Lung (tissue), 12 donors: ENCODE measurements around the gene SAMD4A. TPM values are rescaled to one million over a fixed set of nuclear protein-coding genes. Genes with fewer than 3 reads are reported as not detected.

ENCODE experiments used
- ATAC-seq: fragments of 200-7000 bp; cut with Tn5 transposase; one replicate; pipeline ENCODE4 v1.9.1; 2020; ENCODE audit warnings: moderate number of reproducible peaks; ENCODE audit not compliant: insufficient read depth, low FRiP score
- DNase-seq, 3 donors: peaks; one replicate each; pipeline ENCODE4 v3.0.0-alpha.2; 2013 to 2017
- H3K27ac ChIP-seq, 2 donors: one replicate each; pipeline ENCODE4 v1.5.1; 2013; ENCODE audit warnings: mild to moderate bottlenecking in 2 of 2, moderate library complexity in 2 of 2, control low read depth in 1 of 2, inconsistent platforms in 1 of 2, low read depth in 1 of 2, low read length in 1 of 2
- H3K27me3 ChIP-seq, 3 donors: one replicate each; pipeline ENCODE4 v1.5.1; 2013; ENCODE audit warnings: low read length in 2 of 3; ENCODE audit not compliant: control insufficient read depth in 3 of 3, insufficient read depth in 3 of 3
- H3K36me3 ChIP-seq, 4 donors: one replicate each; pipeline ENCODE4 v1.5.1; 2013; ENCODE audit warnings: low read length in 4 of 4, mild to moderate bottlenecking in 1 of 4, moderate library complexity in 1 of 4; ENCODE audit not compliant: control insufficient read depth in 4 of 4, insufficient read depth in 4 of 4
- H3K4me1 ChIP-seq, 5 donors: one replicate each; pipeline ENCODE4 v1.5.1; 2013; ENCODE audit warnings: low read length in 5 of 5, mild to moderate bottlenecking in 2 of 5, moderate library complexity in 1 of 5; ENCODE audit not compliant: control insufficient read depth in 5 of 5, insufficient read depth in 5 of 5
- H3K4me3 ChIP-seq: one replicate; pipeline ENCODE4 v1.5.1; 2013; ENCODE audit warnings: mild to moderate bottlenecking, control low read depth, moderate library complexity
- H3K9ac ChIP-seq, 2 donors: one replicate each; pipeline ENCODE4 v1.5.1; 2013; ENCODE audit warnings: low read length in 2 of 2, control low read depth in 1 of 2; ENCODE audit not compliant: insufficient read depth in 1 of 2
- H3K9me3 ChIP-seq, 4 donors: one replicate each; pipeline ENCODE4 v1.5.1; 2013; ENCODE audit warnings: low read length in 3 of 4, mild to moderate bottlenecking in 1 of 4, moderate library complexity in 1 of 4; ENCODE audit not compliant: control insufficient read depth in 4 of 4, insufficient read depth in 3 of 4
- WGBS, 2 donors: extraction: QIAGEN DNeasy Blood & Tissue Kit; methylation state at CpG; one replicate each; pipeline ENCODE4 v1.1.7; 2013; 5-methylcytosine and 5-hydroxymethylcytosine counted together
- polyA plus RNA-seq, 2 donors: library from polyadenylated mRNA; stranded (reverse); fragments of 200-250 nt; gene quantifications; one replicate each; pipeline ENCODE4 v1.2.1, GENCODE V29; 2013
- total RNA-seq, 2 donors: library from RNA; depleted of rRNA in 1 of 2; stranded (reverse); fragments of >200 nt in 1 of 2; gene quantifications; one replicate each; pipeline ENCODE4 v1.2.1, GENCODE V29; 2014 to 2021
- TF ChIP-seq, protein P1 (sequence below): IDR thresholded peaks from 2 replicates; pipeline ENCODE4 v1.5.1; 2012; ENCODE audit warnings: mild to moderate bottlenecking; ENCODE audit errors: control extremely low read depth, extremely low read depth
- donor health status: control.
- donor health status: control.
- donor health status: Bipolar disorder and iron deficiency.
- donor health status: healthy.
- donor health status: DM: yes; HTN: yes; CAD: no.

SAMD4A gene
- total and polyA plus RNA-seq, 4 donors: 5.8 to 26.6 (median 16.2) TPM

GRCh38 chr14:54761835-54762234, 194.9 kb downstream of the SAMD4A start:
- H3K36me3 ChIP-seq: peaks cover 3 to 19% (median 9%) of the 10 kb centered on the region in 4 donors
- WGBS, 2 donors: 94 to 97% methylated on average over 6 of the region's 6 CpGs
- TF ChIP-seq, protein P1, sequence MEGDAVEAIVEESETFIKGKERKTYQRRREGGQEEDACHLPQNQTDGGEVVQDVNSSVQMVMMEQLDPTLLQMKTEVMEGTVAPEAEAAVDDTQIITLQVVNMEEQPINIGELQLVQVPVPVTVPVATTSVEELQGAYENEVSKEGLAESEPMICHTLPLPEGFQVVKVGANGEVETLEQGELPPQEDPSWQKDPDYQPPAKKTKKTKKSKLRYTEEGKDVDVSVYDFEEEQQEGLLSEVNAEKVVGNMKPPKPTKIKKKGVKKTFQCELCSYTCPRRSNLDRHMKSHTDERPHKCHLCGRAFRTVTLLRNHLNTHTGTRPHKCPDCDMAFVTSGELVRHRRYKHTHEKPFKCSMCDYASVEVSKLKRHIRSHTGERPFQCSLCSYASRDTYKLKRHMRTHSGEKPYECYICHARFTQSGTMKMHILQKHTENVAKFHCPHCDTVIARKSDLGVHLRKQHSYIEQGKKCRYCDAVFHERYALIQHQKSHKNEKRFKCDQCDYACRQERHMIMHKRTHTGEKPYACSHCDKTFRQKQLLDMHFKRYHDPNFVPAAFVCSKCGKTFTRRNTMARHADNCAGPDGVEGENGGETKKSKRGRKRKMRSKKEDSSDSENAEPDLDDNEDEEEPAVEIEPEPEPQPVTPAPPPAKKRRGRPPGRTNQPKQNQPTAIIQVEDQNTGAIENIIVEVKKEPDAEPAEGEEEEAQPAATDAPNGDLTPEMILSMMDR: no peak
- H3K4me1 ChIP-seq: peaks cover 0 to 6% (median 0%) of the 10 kb centered on the region in 5 donors
- no peak for ATAC-seq
- DNase-seq: no peak
- H3K9ac ChIP-seq: no peak overlapping the region
- no peaks in the 10 kb centered on the region for H3K9me3 ChIP-seq
- no peak overlapping the region for H3K4me3 ChIP-seq
- no peak overlapping the region for H3K27ac ChIP-seq
- H3K27me3 ChIP-seq: no peaks in the 10 kb centered on the region

- TF ChIP-seq, protein P1: no peak
Observed at GRCh38 chr14:54762296-54762695, 195.4 kb downstream of the SAMD4A start.

GRCh38 chr14:54763761-54764160, 196.8 kb downstream of the SAMD4A start:
- DNase-seq (no peak), ATAC-seq (no peak)
- TF ChIP-seq, protein P1: no peak

More at GRCh38 chr14:54762296-54762695, 195.4 kb downstream of the SAMD4A start:
- no peak overlapping the region for H3K4me3 ChIP-seq
- DNase-seq (no peak), ATAC-seq (no peak)
- peaks cover 3 to 19% (median 9%) of the 10 kb centered on the region in 4 donors for H3K36me3 ChIP-seq
- WGBS, 2 donors: 91 to 96% methylated on average over 5 of the region's 5 CpGs
- peaks cover 0 to 6% (median 0%) of the 10 kb centered on the region in 5 donors for H3K4me1 ChIP-seq
- H3K27me3 ChIP-seq: no peaks in the 10 kb centered on the region
- H3K27ac ChIP-seq: no peak overlapping the region
- H3K9ac ChIP-seq: no peak overlapping the region
- no peaks in the 10 kb centered on the region for H3K9me3 ChIP-seq

More at GRCh38 chr14:54763761-54764160, 196.8 kb downstream of the SAMD4A start:
- no peak overlapping the region for H3K4me3 ChIP-seq
- H3K27ac ChIP-seq: no peak overlapping the region
- no peaks in the 10 kb centered on the region for H3K9me3 ChIP-seq
- H3K4me1 ChIP-seq: no peaks in the 10 kb centered on the region
- H3K9ac ChIP-seq: no peak overlapping the region
- H3K36me3 ChIP-seq: peaks cover 3 to 24% (median 9%) of the 10 kb centered on the region in 4 donors
- no peaks in the 10 kb centered on the region for H3K27me3 ChIP-seq
- WGBS, 2 donors: 92 to 94% methylated on average over 12 of the region's 12 CpGs
